ENCODE measurements around the gene PGK2. TPM values are rescaled to one million over a fixed set of nuclear protein-coding genes. Genes with fewer than 3 reads are reported as not detected.

The PGK2 gene
- total RNA-seq, 2 experiments from 2014 or later: not detected

- DNase-seq (no peak), ATAC-seq (ENCODE audit: low read depth) (no peak)
- Mint-ChIP-seq H3K4me3 (no peak overlapping the region), H3K27me3 (no peaks in the 10 kb centered on the region), H3K27ac (no peak overlapping the region), H3K9me3 (no peaks in the 10 kb centered on the region), H3K36me3 (no peaks in the 10 kb centered on the region), H3K4me1 (no peaks in the 10 kb centered on the region)
- POLR2A ChIA-PET: no interaction called here
Measured at GRCh38 chr6:49776444-49776843, 10.6 kb downstream of the PGK2 start.

DNA sequence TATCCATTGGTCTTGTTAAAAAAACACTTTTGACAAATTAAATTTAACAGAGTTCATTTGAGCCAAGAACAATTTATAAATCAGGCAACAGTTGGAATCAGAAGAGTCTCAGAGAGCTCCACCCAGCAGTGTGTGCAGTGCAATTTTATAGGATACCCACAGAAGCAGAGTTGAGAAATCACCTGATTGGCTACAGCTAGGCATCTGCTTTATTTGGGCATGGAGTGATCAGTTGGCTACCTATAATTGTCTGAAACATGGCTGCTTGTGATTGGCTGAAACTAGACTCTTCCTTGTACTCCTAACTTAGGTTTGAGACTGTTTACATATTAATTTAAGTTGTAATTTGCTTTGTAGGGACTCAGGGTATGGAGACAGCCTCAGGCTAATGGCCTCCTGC is 12.0 kb downstream of the PGK2 start:
- Mint-ChIP-seq H3K27me3 (no peaks in the 10 kb centered on the region), H3K9me3 (no peaks in the 10 kb centered on the region), H3K36me3 (no peaks in the 10 kb centered on the region), H3K4me3 (no peak overlapping the region), H3K27ac (no peak overlapping the region), H3K4me1 (no peaks in the 10 kb centered on the region)
- DNase-seq (no peak), ATAC-seq (ENCODE audit: low read depth) (no peak)
- POLR2A ChIA-PET: no interaction called here

GRCh38 chr6:49772285-49772684 is 14.8 kb downstream of the PGK2 start:
- H3K4me1 Mint-ChIP-seq: no peaks in the 10 kb centered on the region
- POLR2A ChIA-PET: no interaction called here
- no peaks in the 10 kb centered on the region for H3K9me3 Mint-ChIP-seq
- no peak for DNase-seq
- H3K36me3 Mint-ChIP-seq: no peaks in the 10 kb centered on the region
- ATAC-seq (ENCODE audit: low read depth): no peak
- no peaks in the 10 kb centered on the region for H3K27me3 Mint-ChIP-seq
- H3K4me3 Mint-ChIP-seq: no peak overlapping the region
- no peak overlapping the region for H3K27ac Mint-ChIP-seq

DNA sequence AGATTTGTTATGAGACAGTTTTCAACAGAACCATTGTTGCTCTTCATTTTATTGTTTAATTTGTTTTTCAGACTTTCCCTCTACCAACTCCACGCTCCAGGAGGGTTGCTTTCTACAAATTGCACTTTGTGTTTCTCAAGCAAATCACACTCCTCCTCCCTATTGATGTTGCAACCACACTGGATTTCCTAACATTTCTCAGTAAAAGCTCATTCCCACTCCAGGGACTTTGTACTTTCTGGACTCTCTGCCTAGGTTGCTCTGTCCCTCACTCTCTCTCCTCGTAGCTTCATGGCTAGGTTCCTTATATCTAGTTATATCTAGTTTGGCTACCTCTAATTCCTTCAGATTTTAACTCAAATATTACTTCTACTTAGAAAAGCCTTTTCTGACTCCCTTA is 20.3 kb downstream of the PGK2 start:
- DNase-seq (no peak), ATAC-seq (ENCODE audit: low read depth) (no peak)
- H3K36me3 Mint-ChIP-seq: no peaks in the 10 kb centered on the region
- H3K27ac Mint-ChIP-seq: no peak overlapping the region
- H3K27me3 Mint-ChIP-seq: no peaks in the 10 kb centered on the region
- POLR2A ChIA-PET: no interaction called here
- H3K4me1 Mint-ChIP-seq: no peaks in the 10 kb centered on the region
- H3K4me3 Mint-ChIP-seq: no peak overlapping the region
- no peaks in the 10 kb centered on the region for H3K9me3 Mint-ChIP-seq

DNA sequence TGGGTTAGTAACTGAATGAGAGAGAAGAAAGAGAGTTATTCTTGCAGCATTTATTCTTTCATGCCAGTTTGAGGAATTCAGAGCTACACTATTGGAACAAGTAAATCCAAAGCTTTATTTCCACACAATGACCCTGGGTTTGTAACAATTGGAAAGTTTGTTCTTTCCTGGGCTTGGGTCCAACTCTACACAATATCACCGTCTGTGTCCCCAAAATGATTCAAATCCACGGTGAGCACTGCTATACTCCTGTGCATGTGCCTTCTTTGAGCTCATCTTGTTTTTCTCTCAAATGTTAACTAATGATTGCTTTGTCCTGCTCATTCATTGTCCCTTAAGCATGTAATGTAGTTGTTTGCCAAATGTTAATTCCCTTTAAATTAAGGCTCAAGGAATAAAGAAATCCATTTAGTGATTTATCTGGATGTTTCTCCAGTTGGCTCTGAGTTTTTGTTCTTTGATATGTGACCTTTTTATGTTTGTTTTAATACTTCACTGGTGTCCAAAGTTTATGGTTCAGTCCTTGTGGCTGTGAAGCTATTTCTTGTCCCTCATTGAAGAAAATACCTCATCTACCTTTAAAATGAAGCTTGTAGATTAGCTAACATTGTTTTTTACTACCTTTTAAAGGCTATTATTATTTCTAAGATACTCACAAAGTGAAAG is 22.4 kb downstream of the PGK2 start:
- no peaks in the 10 kb centered on the region for H3K27me3 Mint-ChIP-seq
- POLR2A ChIA-PET: no interaction called here
- H3K9me3 Mint-ChIP-seq: no peaks in the 10 kb centered on the region
- ATAC-seq (ENCODE audit: low read depth): no peak
- H3K4me1 Mint-ChIP-seq: no peaks in the 10 kb centered on the region
- H3K4me3 Mint-ChIP-seq: no peak overlapping the region
- DNase-seq: no peak
- no peak overlapping the region for H3K27ac Mint-ChIP-seq
- H3K36me3 Mint-ChIP-seq: no peaks in the 10 kb centered on the region

GRCh38 chr6:49744259-49744658 is 42.8 kb downstream of the PGK2 start, which contains the start of gene CRISP3:
CRISP3 (minus strand) TSS chr6:49744388; CDS start chr6:49744367, 21 bp downstream.
- H3K36me3 Mint-ChIP-seq: no peaks in the 10 kb centered on the region
- no peak within 1 kb of the TSS for H3K27ac Mint-ChIP-seq
- DNase-seq (no peak), ATAC-seq (ENCODE audit: low read depth) (no peak)
- POLR2A ChIA-PET: no interaction called here
- H3K9me3 Mint-ChIP-seq: no peaks in the 10 kb centered on the region
- H3K4me3 Mint-ChIP-seq: no peak within 1 kb of the TSS
- H3K27me3 Mint-ChIP-seq: no peaks in the 10 kb centered on the region
- H3K4me1 Mint-ChIP-seq: no peaks in the 10 kb centered on the region

DNA sequence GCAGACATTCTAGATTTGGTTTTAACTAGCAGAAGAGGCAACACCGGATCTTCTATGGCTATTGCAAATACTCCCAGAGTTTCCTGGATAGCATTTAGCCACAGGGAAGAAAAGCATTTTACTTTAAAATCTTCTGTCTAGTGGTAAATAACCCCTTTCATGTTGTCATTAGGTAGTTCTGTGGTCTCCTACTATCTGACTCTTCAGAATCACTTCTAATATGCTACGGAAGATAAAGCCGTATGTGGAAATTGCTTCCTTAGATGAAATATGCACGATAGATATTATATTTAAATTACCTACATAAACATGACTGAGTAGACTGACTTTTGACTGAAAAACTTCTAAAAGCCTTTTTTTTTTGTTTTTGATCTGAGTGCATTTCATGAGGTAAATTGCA is 43.7 kb downstream of the PGK2 start:
- no peak for ATAC-seq (ENCODE audit: low read depth)

DNA sequence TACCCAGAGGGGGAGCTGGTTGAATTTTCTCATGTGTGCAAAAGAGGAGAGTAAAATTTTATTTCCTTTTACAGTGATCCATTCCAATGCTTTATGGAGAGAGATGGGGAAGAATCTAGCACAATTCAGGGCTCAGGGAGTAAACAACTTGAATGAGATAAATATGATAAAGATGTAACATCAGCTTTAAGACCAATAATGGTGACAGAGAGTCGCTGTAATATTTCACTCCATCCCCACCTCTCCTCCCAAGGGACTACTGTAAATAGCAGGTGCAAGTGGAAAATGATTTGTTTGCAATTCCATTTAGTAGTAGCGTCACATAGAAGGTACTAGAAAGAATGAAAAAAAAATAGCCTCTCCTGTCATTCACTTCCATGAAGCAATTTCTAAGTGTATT is 47.7 kb downstream of the PGK2 start:
- DNase-seq (no peak), ATAC-seq (ENCODE audit: low read depth) (no peak)
- Mint-ChIP-seq H3K27me3 (no peaks in the 10 kb centered on the region), H3K9me3 (no peaks in the 10 kb centered on the region), H3K27ac (no peak overlapping the region), H3K36me3 (no peaks in the 10 kb centered on the region), H3K4me1 (no peaks in the 10 kb centered on the region), H3K4me3 (no peak overlapping the region)
- POLR2A ChIA-PET: no interaction called here

More for the DNA sequence above, 43.7 kb downstream of the PGK2 start:
- Mint-ChIP-seq H3K27me3 (no peaks in the 10 kb centered on the region), H3K27ac (no peak overlapping the region), H3K4me3 (no peak overlapping the region), H3K9me3 (no peaks in the 10 kb centered on the region), H3K4me1 (no peaks in the 10 kb centered on the region), H3K36me3 (no peaks in the 10 kb centered on the region)
- no peak for DNase-seq
- POLR2A ChIA-PET: no interaction called here

- no peak for ATAC-seq (ENCODE audit: low read depth)
- no peak overlapping the region for H3K27ac Mint-ChIP-seq
- H3K36me3 Mint-ChIP-seq: no peaks in the 10 kb centered on the region
- POLR2A ChIA-PET: no interaction called here
- no peak overlapping the region for H3K4me3 Mint-ChIP-seq
- H3K9me3 Mint-ChIP-seq: no peaks in the 10 kb centered on the region
- H3K27me3 Mint-ChIP-seq: no peaks in the 10 kb centered on the region
- no peaks in the 10 kb centered on the region for H3K4me1 Mint-ChIP-seq
- no peak for DNase-seq
Measured at GRCh38 chr6:49736017-49736508, 51.0 kb downstream of the PGK2 start.

Other genes starting within 250 kb of the PGK2 start
- gene C6orf141, start 236.6 kb downstream of the PGK2 start, total RNA-seq: under 1 TPM; 0.68 to 0.80 TPM
- not detected for gene RHAG, start 150.4 kb downstream of the PGK2 start, total RNA-seq
- gene CRISP2, start 73.7 kb downstream of the PGK2 start, total RNA-seq: not detected
- gene CRISP3, start 42.9 kb downstream of the PGK2 start, total RNA-seq: not detected
- not detected for gene CRISP1, start 79.2 kb upstream of the PGK2 start, total RNA-seq
- gene DEFB114, start 176.9 kb upstream of the PGK2 start, total RNA-seq: not detected
- not detected for gene DEFB113, start 182.3 kb upstream of the PGK2 start, total RNA-seq
- not detected for gene DEFB110, start 234.7 kb upstream of the PGK2 start, total RNA-seq